PC-9 (cell line): Measurements from ENCODE around the gene HIVEP2. TPM values are rescaled to one million over a fixed set of nuclear protein-coding genes. Genes with fewer than 3 reads are reported as not detected.

Source experiments
- BruUV-seq: library from RNA; stranded (reverse); fragments of 400-500 nt; replicated peaks from 2 replicates; lab custom pipeline; 2021; lab: Mats Ljungman, UMichigan
- CTCF ChIA-PET: fragments of 300-600 bp; sonication (Branson Sonifier 250); formaldehyde crosslinking; loops from one replicate; lab custom pipeline; 2022; ENCODE audit warnings: antibody characterized with exemption; lab: Charles Lee
- POLR2A ChIA-PET: fragments of 300-600 bp; sonication (Branson Sonifier 250); formaldehyde crosslinking; loops from one replicate; lab custom pipeline; 2022; ENCODE audit warnings: antibody characterized with exemption; ENCODE audit not compliant: unreplicated experiment; lab: Charles Lee
- DNase-seq, 2 experiments: peaks; one replicate each; pipeline versions ENCODE4 v3.0.0 to v3.0.0-alpha.2; 2015 to 2022; ENCODE audit warnings: mixed read lengths in 1 of 2
- H2AFZ ChIP-seq: fragments of 200-600 bp; sonication (generic); 2 replicates; pipeline ENCODE4 v1.8.1; 2017; ENCODE audit warnings: antibody characterized with exemption
- H3F3A ChIP-seq: fragments of 200-600 bp; sonication (generic); 2 replicates; pipeline ENCODE4 v1.8.1; 2017; ENCODE audit warnings: antibody characterized with exemption, mild to moderate bottlenecking, low read depth; ENCODE audit not compliant: insufficient read depth
- H3K27ac ChIP-seq: fragments of 200-600 bp; sonication (generic); 2 replicates; pipeline ENCODE4 v1.6.1; 2016; ENCODE audit warnings: mixed run types
- H3K27me3 ChIP-seq: fragments of 200-600 bp; sonication (generic); 2 replicates; pipeline ENCODE4 v1.6.1; 2016; ENCODE audit warnings: low read depth, mixed run types; ENCODE audit not compliant: insufficient read depth
- H3K36me3 ChIP-seq: fragments of 200-600 bp; sonication (generic); 2 replicates; pipeline ENCODE4 v1.6.1; 2016; ENCODE audit warnings: low read depth, mixed run types
- H3K4me1 ChIP-seq: fragments of 200-600 bp; sonication (generic); replicated peaks from 2 replicates; pipeline ENCODE4 v1.6.1; 2016; ENCODE audit warnings: mixed run types; ENCODE audit not compliant: insufficient read depth
- H3K4me2 ChIP-seq: fragments of 200-600 bp; sonication (generic); 2 replicates; pipeline ENCODE4 v1.6.1; 2017; ENCODE audit warnings: mixed run types
- H3K4me3 ChIP-seq: fragments of 200-600 bp; sonication (generic); 2 replicates; pipeline ENCODE4 v1.6.1; 2016; ENCODE audit warnings: mixed run types
- H3K79me2 ChIP-seq: fragments of 200-600 bp; sonication (generic); 2 replicates; pipeline ENCODE4 v1.6.1; 2017; ENCODE audit warnings: low read depth, mixed run types
- H3K9me2 ChIP-seq: fragments of 200-600 bp; sonication (generic); 2 replicates; pipeline ENCODE4 v1.8.1; 2017; ENCODE audit warnings: mild to moderate bottlenecking; ENCODE audit not compliant: insufficient read depth
- H3K9me3 ChIP-seq: fragments of 200-600 bp; sonication (generic); 2 replicates; pipeline ENCODE4 v1.8.1; 2016; ENCODE audit warnings: low read depth; ENCODE audit not compliant: insufficient read depth
- H4K20me1 ChIP-seq: fragments of 200-600 bp; sonication (generic); 2 replicates; pipeline ENCODE4 v1.8.1; 2017; ENCODE audit not compliant: insufficient read depth
- EZH2 ChIP-seq: fragments of 200-600 bp; sonication (generic); IDR thresholded peaks from 2 replicates; pipeline ENCODE4 v1.8.0; 2017; ENCODE audit warnings: antibody characterized with exemption, low read depth
- intact Hi-C: fragments of 100-400 bp; cut with micrococcal nuclease; formaldehyde crosslinking; loops from one replicate; pipeline ENCODE4 v1.10.0; 2022; ENCODE audit not compliant: unreplicated experiment
- total RNA-seq: library from RNA; stranded (reverse); gene quantifications from 2 replicates; pipeline ENCODE4 v1.2.3, GENCODE V29; 2021
- TF ChIP-seq, protein P1 (sequence below): fragments of 200-600 bp; sonication (generic); conservative IDR thresholded peaks from 2 replicates; pipeline ENCODE4 v1.6.1; 2017; ENCODE audit warnings: mixed run types, antibody characterized with exemption, mild to moderate bottlenecking, moderate library complexity

HIVEP2 gene
- total RNA-seq, 1 experiment from 2014 or later, result 10.3 TPM

DNA sequence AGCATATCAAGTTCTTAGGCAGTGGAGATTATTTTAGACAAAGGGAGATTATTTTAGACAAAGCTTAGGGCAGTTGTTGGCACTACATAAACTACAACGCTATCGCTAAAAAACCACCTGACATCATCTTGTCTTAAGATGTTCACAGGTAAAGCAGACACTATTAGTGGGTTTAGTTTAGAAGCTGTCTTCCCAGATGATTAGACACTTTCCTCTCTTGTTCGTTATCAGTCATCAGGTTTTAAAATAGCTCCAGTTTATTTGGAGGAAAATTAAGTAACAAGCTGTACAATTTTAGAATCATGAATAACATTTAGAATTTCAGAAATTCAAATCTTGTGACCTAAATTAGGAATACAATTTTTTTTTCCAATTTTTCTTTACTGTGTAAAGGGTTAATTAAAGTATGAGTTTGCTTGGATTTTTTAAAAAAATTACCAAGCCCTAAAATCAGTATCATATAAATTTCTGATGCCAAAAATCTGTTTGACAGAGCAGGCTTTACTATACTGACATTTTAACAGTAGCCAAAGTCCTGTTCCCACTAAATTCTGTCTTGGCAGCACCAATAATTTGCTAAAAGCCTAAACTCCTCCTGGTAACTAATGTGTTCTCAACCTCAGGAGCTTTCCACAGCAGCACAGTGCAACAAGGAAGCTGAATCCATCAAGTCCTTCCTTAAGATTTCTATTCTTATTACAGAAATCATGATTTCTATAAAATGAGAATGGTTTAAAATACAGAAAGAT, 109.0 kb downstream of the HIVEP2 start:
- Histone ChIP-seq H4K20me1 (no peaks in the 10 kb centered on the region), H3K79me2 (peaks cover 39% of the 10 kb centered on the region; the same call in 1 of the 2 replicates), H3K9me2 (no peaks in the 10 kb centered on the region), H2AFZ (no peak overlapping the region), H3K27me3 (no peaks in the 10 kb centered on the region), H3K4me3 (no peak overlapping the region), H3K27ac (no peak overlapping the region), H3K36me3 (0 out of 2 replicates have a peak, but pooled peaks cover 5% of the 10 kb centered on the region), H3K4me1 (peaks cover 59% of the 10 kb centered on the region), H3F3A (peaks cover 38% of the 10 kb centered on the region), H3K4me2 (no peak overlapping the region), H3K9me3 (peaks cover 5% of the 10 kb centered on the region; the same call in 1 of the 2 replicates)
- intact Hi-C loops, result no loop called here
- ChIA-PET CTCF (no interaction called here), POLR2A (interaction anchor here (0.7 kb wide), 1 partner anchor 25 kb away, joined by 3 read pairs; no protein-coding TSS in a partner anchor)
- TF ChIP-seq, protein P1, sequence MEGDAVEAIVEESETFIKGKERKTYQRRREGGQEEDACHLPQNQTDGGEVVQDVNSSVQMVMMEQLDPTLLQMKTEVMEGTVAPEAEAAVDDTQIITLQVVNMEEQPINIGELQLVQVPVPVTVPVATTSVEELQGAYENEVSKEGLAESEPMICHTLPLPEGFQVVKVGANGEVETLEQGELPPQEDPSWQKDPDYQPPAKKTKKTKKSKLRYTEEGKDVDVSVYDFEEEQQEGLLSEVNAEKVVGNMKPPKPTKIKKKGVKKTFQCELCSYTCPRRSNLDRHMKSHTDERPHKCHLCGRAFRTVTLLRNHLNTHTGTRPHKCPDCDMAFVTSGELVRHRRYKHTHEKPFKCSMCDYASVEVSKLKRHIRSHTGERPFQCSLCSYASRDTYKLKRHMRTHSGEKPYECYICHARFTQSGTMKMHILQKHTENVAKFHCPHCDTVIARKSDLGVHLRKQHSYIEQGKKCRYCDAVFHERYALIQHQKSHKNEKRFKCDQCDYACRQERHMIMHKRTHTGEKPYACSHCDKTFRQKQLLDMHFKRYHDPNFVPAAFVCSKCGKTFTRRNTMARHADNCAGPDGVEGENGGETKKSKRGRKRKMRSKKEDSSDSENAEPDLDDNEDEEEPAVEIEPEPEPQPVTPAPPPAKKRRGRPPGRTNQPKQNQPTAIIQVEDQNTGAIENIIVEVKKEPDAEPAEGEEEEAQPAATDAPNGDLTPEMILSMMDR, result no peak
- TF ChIP-seq EZH2, result no peak
- DNase-seq, result no peak
- BruUV-seq, result no TSS peak

DNA sequence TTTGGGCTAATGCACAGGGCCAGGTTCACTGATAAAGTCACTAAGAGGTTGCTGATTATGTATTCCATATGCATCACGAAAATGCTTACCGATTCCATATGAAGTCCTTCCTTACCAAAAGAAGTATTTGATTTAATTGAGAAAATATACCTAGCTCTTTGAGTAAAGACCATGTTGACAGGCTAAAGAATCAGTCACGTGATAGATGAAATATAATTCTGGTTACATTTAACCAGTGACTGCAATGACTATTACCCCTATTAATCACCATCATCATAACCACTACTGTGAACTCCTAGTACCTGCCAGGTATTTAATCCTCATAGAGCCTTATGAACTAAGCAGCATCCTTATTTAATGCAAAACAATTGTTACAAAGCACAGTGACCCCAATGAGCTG, 110.1 kb downstream of the HIVEP2 start:
- intact Hi-C loops, result no loop called here
- no peak for DNase-seq

DNA sequence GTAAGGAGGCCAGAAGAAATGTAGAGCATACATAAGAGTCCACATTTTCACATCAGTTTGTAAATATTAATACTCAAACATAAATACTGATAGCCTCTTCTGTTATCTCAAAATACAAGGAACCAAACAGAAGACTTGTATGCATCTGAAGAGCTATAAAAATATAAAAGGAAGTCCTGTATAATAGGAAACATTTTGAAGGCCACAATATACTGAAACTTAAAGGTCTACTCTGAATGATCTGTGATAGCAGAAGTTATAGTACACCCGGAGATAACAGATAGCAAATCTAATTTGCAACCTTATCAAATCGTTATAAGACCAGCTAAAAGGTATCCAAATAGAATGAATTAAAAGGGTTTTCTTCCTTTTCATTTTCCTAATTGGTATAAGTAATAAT, 111.2 kb downstream of the HIVEP2 start:
- Histone ChIP-seq H2AFZ (no peak overlapping the region), H3K9me3 (peaks cover 5% of the 10 kb centered on the region; the same call in 1 of the 2 replicates), H3K27me3 (no peaks in the 10 kb centered on the region), H3K4me1 (peaks cover 43% of the 10 kb centered on the region), H3K36me3 (0 out of 2 replicates have a peak, but pooled peaks cover 5% of the 10 kb centered on the region), H3K27ac (peak overlapping the region; percentile 64), H3K4me2 (peak overlapping the region; percentile 47), H3K4me3 (no peak overlapping the region), H4K20me1 (no peaks in the 10 kb centered on the region), H3K9me2 (no peaks in the 10 kb centered on the region), H3F3A (peaks cover 29% of the 10 kb centered on the region), H3K79me2 (peaks cover 30% of the 10 kb centered on the region; the same call in 1 of the 2 replicates)
- ChIA-PET POLR2A (no interaction called here), CTCF (no interaction called here)
- intact Hi-C loops, result no loop called here
- TF ChIP-seq EZH2, result no peak
- TF ChIP-seq, protein P1, result no peak
- no peak for DNase-seq
- no TSS peak for BruUV-seq

More for the DNA sequence above, 110.1 kb downstream of the HIVEP2 start:
- H3F3A ChIP-seq, result peaks cover 37% of the 10 kb centered on the region
- H3K27ac ChIP-seq, result no peak overlapping the region
- H3K9me2 ChIP-seq, result no peaks in the 10 kb centered on the region
- no peaks in the 10 kb centered on the region for H4K20me1 ChIP-seq
- no TSS peak for BruUV-seq
- H3K9me3 ChIP-seq, result peaks cover 5% of the 10 kb centered on the region; the same call in 1 of the 2 replicates
- ChIA-PET CTCF (no interaction called here), POLR2A (no interaction called here)
- H3K4me1 ChIP-seq, result peaks cover 52% of the 10 kb centered on the region
- no peak overlapping the region for H3K4me3 ChIP-seq
- H3K36me3 ChIP-seq, result 0 out of 2 replicates have a peak, but pooled peaks cover 5% of the 10 kb centered on the region
- no peaks in the 10 kb centered on the region for H3K27me3 ChIP-seq
- H2AFZ ChIP-seq, result no peak overlapping the region
- H3K4me2 ChIP-seq, result no peak overlapping the region
- H3K79me2 ChIP-seq, result peaks cover 33% of the 10 kb centered on the region; the same call in 1 of the 2 replicates
- TF ChIP-seq, protein P1, result no peak
- TF ChIP-seq EZH2, result no peak
